GM18520 (cell line): ENCODE data around the gene OR6K6.

Experiments used
- ATAC-seq: cut with Tn5 transposase; IDR thresholded peaks from one replicate; pipeline ENCODE4 v1.9.1; 2021; ENCODE audit not compliant: unreplicated experiment

Gene OR6K6

GRCh38 chr1:158800526-158800925 lies 46.0 kb downstream of the OR6K6 start:
- ATAC-seq: no peak

- no peak for ATAC-seq
These were observed 46.9 kb downstream of the OR6K6 start for GRCh38 chr1:158801396-158801795.

- no peak for ATAC-seq
These were observed 49.2 kb downstream of the OR6K6 start for GRCh38 chr1:158803678-158804077.
